HG02852 (cell line): ENCODE data around the gene NDUFA5.

Experiments
- ATAC-seq: cut with Tn5 transposase; IDR thresholded peaks from one replicate; pipeline ENCODE4 v1.9.1; 2021; ENCODE audit warnings: mild to moderate bottlenecking, moderate library complexity; ENCODE audit not compliant: unreplicated experiment

Gene NDUFA5

GRCh38 chr7:123557398-123558288 is at the start of gene NDUFA5:
Gene NDUFA5 (minus strand): TSS chr7:123557818. CDS start chr7:123557795, 23 bp downstream.
- peak; percentile 96 for ATAC-seq

GRCh38 chr7:123604739-123605138 is 47.1 kb upstream of the NDUFA5 start:
- ATAC-seq, result no peak

- ATAC-seq, result no peak
These were observed 45.0 kb upstream of the NDUFA5 start for GRCh38 chr7:123602648-123603047.

GRCh38 chr7:123601530-123601929 is 43.9 kb upstream of the NDUFA5 start, which contains the start of gene ASB15:
Gene ASB15 (plus strand): TSS chr7:123601821. CDS start chr7:123614503, 12,682 bp downstream.
- no peak for ATAC-seq

GRCh38 chr7:123600876-123601275 is 43.3 kb upstream of the NDUFA5 start:
- no peak for ATAC-seq

GRCh38 chr7:123599766-123600165 is 42.1 kb upstream of the NDUFA5 start:
- ATAC-seq, result no peak

- no peak for ATAC-seq
These were observed 41.0 kb upstream of the NDUFA5 start for GRCh38 chr7:123598657-123599056.

- no peak for ATAC-seq
These were observed 37.2 kb upstream of the NDUFA5 start for GRCh38 chr7:123594813-123595241.

GRCh38 chr7:123588376-123588775 is 30.8 kb upstream of the NDUFA5 start:
- no peak for ATAC-seq

GRCh38 chr7:123583821-123584220 is 26.2 kb upstream of the NDUFA5 start:
- ATAC-seq, result no peak

GRCh38 chr7:123581162-123581459 is 23.5 kb upstream of the NDUFA5 start:
- ATAC-seq, result no peak

- ATAC-seq, result peak; percentile 68
These were observed 23.0 kb upstream of the NDUFA5 start for GRCh38 chr7:123580406-123581161.

GRCh38 chr7:123579416-123579815 is 21.8 kb upstream of the NDUFA5 start:
- no peak for ATAC-seq

- ATAC-seq, result no peak
These were observed 16.4 kb upstream of the NDUFA5 start for GRCh38 chr7:123573896-123574467.

- ATAC-seq, result no peak
These were observed 15.7 kb upstream of the NDUFA5 start for GRCh38 chr7:123573341-123573740.

GRCh38 chr7:123571684-123572083 is 14.1 kb upstream of the NDUFA5 start:
- no peak for ATAC-seq

GRCh38 chr7:123571187-123571586 is 13.6 kb upstream of the NDUFA5 start:
- ATAC-seq, result no peak

GRCh38 chr7:123570390-123571182 is 13.0 kb upstream of the NDUFA5 start:
- no peak for ATAC-seq

- no peak for ATAC-seq
These were observed 11.9 kb upstream of the NDUFA5 start for GRCh38 chr7:123569352-123570010.

- no peak for ATAC-seq
These were observed 4.5 kb upstream of the NDUFA5 start for GRCh38 chr7:123562121-123562520.
